SK-N-SH treated with all-trans-retinoic acid at 6 μM for 48 hours (cell line): Measurements from ENCODE around the gene ITK.

Experiments used
- ATAC-seq: fragments of 200-7000 bp; cut with Tn5 transposase; 3 replicates; pipeline ENCODE4 v1.9.1; 2020; ENCODE audit warnings: mild to moderate bottlenecking, moderate library complexity
- ARNTL ChIP-seq: fragments of 450-650 bp; formaldehyde crosslinking; IDR thresholded peaks from 2 replicates; pipeline ENCODE4 v1.5.0; 2020; ENCODE audit warnings: low read depth, mild to moderate bottlenecking, moderate library complexity, borderline replicate concordance
- BACH2 ChIP-seq: fragments of 250-450 bp; sonication (Bioruptor Pico); IDR thresholded peaks from 2 replicates; pipeline ENCODE4 v1.9.0; 2021; ENCODE audit warnings: mild to moderate bottlenecking, borderline replicate concordance
- CSDC2 ChIP-seq: fragments of 250-450 bp; sonication (Bioruptor Pico); IDR thresholded peaks from 2 replicates; pipeline ENCODE4 v1.5.0; 2020; ENCODE audit warnings: mild to moderate bottlenecking, moderate library complexity
- ESRRG ChIP-seq: fragments of 250-450 bp; sonication (Bioruptor Pico); IDR thresholded peaks from 2 replicates; pipeline ENCODE4 v1.6.1; 2021; ENCODE audit warnings: mild to moderate bottlenecking
- GLIS3 ChIP-seq: fragments of 250-450 bp; sonication (Bioruptor Pico); IDR thresholded peaks from 2 replicates; pipeline ENCODE4 v1.5.0; 2020; ENCODE audit warnings: mild to moderate bottlenecking, moderate library complexity
- ISL1 ChIP-seq: fragments of 250-450 bp; sonication (Bioruptor Pico); IDR thresholded peaks from 2 replicates; pipeline ENCODE4 v2.1.2; 2022; ENCODE audit warnings: mild to moderate bottlenecking, moderate library complexity
- OSR1 ChIP-seq: fragments of 250-450 bp; sonication (Bioruptor Pico); IDR thresholded peaks from 2 replicates; pipeline ENCODE4 v1.8.0; 2022; ENCODE audit warnings: moderate library complexity, mild to moderate bottlenecking, inconsistent platforms
- PPARA ChIP-seq: fragments of 250-450 bp; sonication (Bioruptor Pico); IDR thresholded peaks from 2 replicates; pipeline ENCODE4 v1.5.0; 2020; ENCODE audit warnings: mild to moderate bottlenecking, borderline replicate concordance
- RARB ChIP-seq: fragments of 250-450 bp; sonication (Bioruptor Pico); IDR thresholded peaks from 2 replicates; pipeline ENCODE4 v1.8.0; 2021; ENCODE audit warnings: mild to moderate bottlenecking, moderate library complexity
- SNAI2 ChIP-seq: fragments of 250-450 bp; sonication (Bioruptor Pico); IDR thresholded peaks from 2 replicates; pipeline ENCODE4 v1.5.0; 2020; ENCODE audit warnings: mild to moderate bottlenecking, moderate library complexity
- TCF4 ChIP-seq: fragments of 250-450 bp; sonication (Bioruptor Pico); IDR thresholded peaks from 2 replicates; pipeline ENCODE4 v1.8.0; 2021; ENCODE audit warnings: mild to moderate bottlenecking, moderate library complexity, borderline replicate concordance
- TOX ChIP-seq: fragments of 250-450 bp; sonication (Bioruptor Pico); IDR thresholded peaks from 2 replicates; pipeline ENCODE4 v1.8.0; 2021; ENCODE audit warnings: mild to moderate bottlenecking, moderate library complexity, borderline replicate concordance
- ZC3H10 ChIP-seq: fragments of 250-450 bp; sonication (Bioruptor Pico); IDR thresholded peaks from 2 replicates; pipeline ENCODE4 v1.5.1; 2021; ENCODE audit warnings: mild to moderate bottlenecking, moderate library complexity
- ZFP3 ChIP-seq: fragments of 250-450 bp; sonication (Bioruptor Pico); IDR thresholded peaks from 2 replicates; pipeline ENCODE4 v1.5.0; 2020; ENCODE audit warnings: mild to moderate bottlenecking, moderate library complexity
- ZFP30 ChIP-seq: fragments of 450-650 bp; formaldehyde crosslinking; IDR thresholded peaks from 2 replicates; pipeline ENCODE4 v1.5.0; 2022; ENCODE audit warnings: mild to moderate bottlenecking, moderate library complexity
- ZNF565 ChIP-seq: fragments of 450-650 bp; formaldehyde crosslinking; conservative IDR thresholded peaks from 2 replicates; pipeline ENCODE4 v1.5.0; 2020; ENCODE audit warnings: low read depth, mild to moderate bottlenecking, moderate library complexity
- ZNF70 ChIP-seq: fragments of 450-650 bp; formaldehyde crosslinking; IDR thresholded peaks from 2 replicates; pipeline ENCODE4 v1.5.0; 2020; ENCODE audit warnings: mild to moderate bottlenecking, moderate library complexity
- ZNF8 ChIP-seq: fragments of 450-650 bp; formaldehyde crosslinking; IDR thresholded peaks from 2 replicates; pipeline ENCODE4 v1.5.0; 2020; ENCODE audit warnings: mild to moderate bottlenecking, moderate library complexity
- TF ChIP-seq, protein P1 (sequence below): fragments of 250-450 bp; sonication (Bioruptor Pico); IDR thresholded peaks from 2 replicates; pipeline ENCODE4 v1.5.1; 2020; ENCODE audit warnings: low read depth, mild to moderate bottlenecking, moderate library complexity
- TF ChIP-seq, protein P2 (sequence below): fragments of 250-450 bp; sonication (Bioruptor Pico); IDR thresholded peaks from 2 replicates; pipeline ENCODE4 v1.8.0; 2020; ENCODE audit warnings: mild to moderate bottlenecking, moderate library complexity, borderline replicate concordance
- TF ChIP-seq, protein P3 (sequence below): fragments of 250-450 bp; sonication (Bioruptor Pico); IDR thresholded peaks from 2 replicates; pipeline ENCODE4 v1.8.0; 2021; ENCODE audit warnings: low read depth, mild to moderate bottlenecking, moderate library complexity, borderline replicate concordance
- TF ChIP-seq, protein P4 (sequence below): fragments of 250-450 bp; sonication (Bioruptor Pico); IDR thresholded peaks from 2 replicates; pipeline ENCODE4 v1.5.1; 2021; ENCODE audit warnings: mild to moderate bottlenecking, moderate library complexity
- TF ChIP-seq, protein P5 (sequence below): fragments of 250-450 bp; sonication (Bioruptor Pico); IDR thresholded peaks from 2 replicates; pipeline ENCODE4 v1.5.0; 2020; ENCODE audit warnings: mild to moderate bottlenecking, moderate library complexity

The ITK gene

DNA sequence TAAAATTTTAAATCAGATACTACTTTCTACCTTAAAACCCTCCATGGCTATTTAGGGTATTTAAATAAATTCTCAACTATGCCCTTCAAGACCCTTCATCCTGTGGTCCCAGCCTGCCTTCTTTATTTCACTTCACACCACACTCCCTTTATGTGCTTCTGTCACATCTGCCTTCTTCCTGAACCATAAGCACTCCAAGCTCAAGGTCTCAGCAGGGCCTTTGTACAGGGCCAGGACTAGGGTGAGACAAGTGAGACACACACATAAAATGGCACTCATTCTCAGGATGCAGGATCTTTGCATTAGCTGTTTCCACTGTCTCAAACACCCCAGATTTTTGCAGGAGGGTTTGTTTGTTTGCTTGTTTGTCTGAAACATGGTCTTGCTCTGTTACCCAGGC, 7.6 kb downstream of the ITK start:
- TF ChIP-seq PPARA (CRISPR knock-in tag) (no peak), TOX (CRISPR knock-in tag) (no peak), ZNF8 (CRISPR knock-in tag) (no peak), ARNTL (CRISPR knock-in tag) (no peak), ZNF70 (CRISPR knock-in tag) (no peak)
- TF ChIP-seq, protein P1, sequence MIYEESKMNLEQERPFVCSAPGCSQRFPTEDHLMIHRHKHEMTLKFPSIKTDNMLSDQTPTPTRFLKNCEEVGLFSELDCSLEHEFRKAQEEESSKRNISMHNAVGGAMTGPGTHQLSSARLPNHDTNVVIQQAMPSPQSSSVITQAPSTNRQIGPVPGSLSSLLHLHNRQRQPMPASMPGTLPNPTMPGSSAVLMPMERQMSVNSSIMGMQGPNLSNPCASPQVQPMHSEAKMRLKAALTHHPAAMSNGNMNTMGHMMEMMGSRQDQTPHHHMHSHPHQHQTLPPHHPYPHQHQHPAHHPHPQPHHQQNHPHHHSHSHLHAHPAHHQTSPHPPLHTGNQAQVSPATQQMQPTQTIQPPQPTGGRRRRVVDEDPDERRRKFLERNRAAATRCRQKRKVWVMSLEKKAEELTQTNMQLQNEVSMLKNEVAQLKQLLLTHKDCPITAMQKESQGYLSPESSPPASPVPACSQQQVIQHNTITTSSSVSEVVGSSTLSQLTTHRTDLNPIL (CRISPR knock-in tag) = no peak
- TF ChIP-seq, protein P2, sequence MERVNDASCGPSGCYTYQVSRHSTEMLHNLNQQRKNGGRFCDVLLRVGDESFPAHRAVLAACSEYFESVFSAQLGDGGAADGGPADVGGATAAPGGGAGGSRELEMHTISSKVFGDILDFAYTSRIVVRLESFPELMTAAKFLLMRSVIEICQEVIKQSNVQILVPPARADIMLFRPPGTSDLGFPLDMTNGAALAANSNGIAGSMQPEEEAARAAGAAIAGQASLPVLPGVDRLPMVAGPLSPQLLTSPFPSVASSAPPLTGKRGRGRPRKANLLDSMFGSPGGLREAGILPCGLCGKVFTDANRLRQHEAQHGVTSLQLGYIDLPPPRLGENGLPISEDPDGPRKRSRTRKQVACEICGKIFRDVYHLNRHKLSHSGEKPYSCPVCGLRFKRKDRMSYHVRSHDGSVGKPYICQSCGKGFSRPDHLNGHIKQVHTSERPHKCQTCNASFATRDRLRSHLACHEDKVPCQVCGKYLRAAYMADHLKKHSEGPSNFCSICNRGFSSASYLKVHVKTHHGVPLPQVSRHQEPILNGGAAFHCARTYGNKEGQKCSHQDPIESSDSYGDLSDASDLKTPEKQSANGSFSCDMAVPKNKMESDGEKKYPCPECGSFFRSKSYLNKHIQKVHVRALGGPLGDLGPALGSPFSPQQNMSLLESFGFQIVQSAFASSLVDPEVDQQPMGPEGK = no peak
- TF ChIP-seq, all 23 proteins: peak for 0
- no peak for ATAC-seq

DNA sequence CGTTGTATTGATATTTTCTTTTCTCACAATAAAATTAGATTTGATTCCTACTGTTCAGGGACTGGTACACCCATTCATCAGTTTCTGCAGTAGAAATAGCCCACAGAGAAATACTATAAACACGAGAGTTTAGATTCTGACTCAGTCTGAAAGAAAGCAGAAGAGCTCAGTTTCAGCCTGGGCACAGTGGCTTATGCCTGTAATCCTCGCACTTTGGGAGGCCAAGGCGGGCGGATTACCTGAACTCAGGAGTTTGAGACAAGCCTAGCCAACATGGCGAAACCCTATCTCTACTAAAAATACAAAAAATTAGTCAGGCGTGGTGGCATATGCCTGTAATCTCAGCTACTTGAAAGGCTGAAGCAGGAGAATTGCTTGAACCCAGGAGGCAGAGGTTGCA, 8.6 kb downstream of the ITK start:
- TF ChIP-seq ISL1 (CRISPR knock-in tag) (no peak), ESRRG (CRISPR knock-in tag) (no peak), ZNF70 (CRISPR knock-in tag) (no peak), BACH2 (CRISPR knock-in tag) (no peak), ZNF8 (CRISPR knock-in tag) (no peak), ZNF565 (CRISPR knock-in tag) (no peak), PPARA (CRISPR knock-in tag) (no peak), OSR1 (CRISPR knock-in tag) (no peak), ZC3H10 (CRISPR knock-in tag) (no peak), ZFP30 (no peak)
- TF ChIP-seq, protein P1 (CRISPR knock-in tag) = no peak
- TF ChIP-seq, protein P3, sequence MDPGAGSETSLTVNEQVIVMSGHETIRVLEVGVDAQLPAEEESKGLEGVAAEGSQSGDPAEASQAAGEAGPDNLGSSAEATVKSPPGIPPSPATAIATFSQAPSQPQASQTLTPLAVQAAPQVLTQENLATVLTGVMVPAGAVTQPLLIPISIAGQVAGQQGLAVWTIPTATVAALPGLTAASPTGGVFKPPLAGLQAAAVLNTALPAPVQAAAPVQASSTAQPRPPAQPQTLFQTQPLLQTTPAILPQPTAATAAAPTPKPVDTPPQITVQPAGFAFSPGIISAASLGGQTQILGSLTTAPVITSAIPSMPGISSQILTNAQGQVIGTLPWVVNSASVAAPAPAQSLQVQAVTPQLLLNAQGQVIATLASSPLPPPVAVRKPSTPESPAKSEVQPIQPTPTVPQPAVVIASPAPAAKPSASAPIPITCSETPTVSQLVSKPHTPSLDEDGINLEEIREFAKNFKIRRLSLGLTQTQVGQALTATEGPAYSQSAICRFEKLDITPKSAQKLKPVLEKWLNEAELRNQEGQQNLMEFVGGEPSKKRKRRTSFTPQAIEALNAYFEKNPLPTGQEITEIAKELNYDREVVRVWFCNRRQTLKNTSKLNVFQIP = no peak
- TF ChIP-seq, protein P4, sequence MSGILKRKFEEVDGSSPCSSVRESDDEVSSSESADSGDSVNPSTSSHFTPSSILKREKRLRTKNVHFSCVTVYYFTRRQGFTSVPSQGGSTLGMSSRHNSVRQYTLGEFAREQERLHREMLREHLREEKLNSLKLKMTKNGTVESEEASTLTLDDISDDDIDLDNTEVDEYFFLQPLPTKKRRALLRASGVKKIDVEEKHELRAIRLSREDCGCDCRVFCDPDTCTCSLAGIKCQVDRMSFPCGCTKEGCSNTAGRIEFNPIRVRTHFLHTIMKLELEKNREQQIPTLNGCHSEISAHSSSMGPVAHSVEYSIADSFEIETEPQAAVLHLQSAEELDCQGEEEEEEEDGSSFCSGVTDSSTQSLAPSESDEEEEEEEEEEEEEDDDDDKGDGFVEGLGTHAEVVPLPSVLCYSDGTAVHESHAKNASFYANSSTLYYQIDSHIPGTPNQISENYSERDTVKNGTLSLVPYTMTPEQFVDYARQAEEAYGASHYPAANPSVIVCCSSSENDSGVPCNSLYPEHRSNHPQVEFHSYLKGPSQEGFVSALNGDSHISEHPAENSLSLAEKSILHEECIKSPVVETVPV (CRISPR knock-in tag) = no peak
- no peak for ATAC-seq

DNA sequence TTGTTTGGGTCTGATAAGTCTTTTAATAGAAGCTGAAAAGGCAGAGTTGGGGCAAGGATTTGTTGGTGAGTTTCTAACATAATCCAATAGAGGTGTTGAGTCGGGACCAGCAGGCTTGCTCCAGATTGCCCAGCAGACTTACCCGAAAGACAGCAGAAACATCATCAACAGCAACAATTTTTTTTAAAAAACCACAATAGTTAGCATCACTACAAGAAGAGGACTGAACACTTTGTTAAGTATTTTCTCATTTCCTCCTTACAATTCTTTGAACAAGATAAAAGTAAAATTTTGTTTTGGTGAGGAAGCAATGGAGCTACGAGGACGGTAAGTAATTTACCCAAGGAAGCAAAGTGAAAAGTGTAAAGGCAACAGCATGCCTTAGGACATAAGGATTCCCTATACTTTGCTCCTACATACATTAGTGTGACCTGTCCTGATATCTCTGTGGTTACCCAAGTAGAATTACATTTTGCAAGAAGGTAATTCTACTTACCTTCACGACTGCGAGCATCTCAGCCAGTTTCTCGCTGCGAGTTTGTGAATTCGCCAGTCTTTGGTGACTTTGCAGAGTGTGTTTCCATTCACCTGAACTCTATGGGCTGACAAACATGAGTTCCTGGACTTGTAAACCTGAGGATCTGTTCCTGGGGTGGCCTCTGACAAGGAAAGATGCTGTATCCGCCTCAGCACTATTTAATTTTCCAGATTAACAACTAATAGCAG, 13.2 kb downstream of the ITK start:
- no peak for TF ChIP-seq ZC3H10 (CRISPR knock-in tag)
- no peak for TF ChIP-seq ZFP3 (CRISPR knock-in tag)
- no peak for TF ChIP-seq ZNF70 (CRISPR knock-in tag)
- no peak for TF ChIP-seq RARB (CRISPR knock-in tag)
- TF ChIP-seq TCF4 (CRISPR knock-in tag) = no peak
- TF ChIP-seq SNAI2 (CRISPR knock-in tag) = no peak
- no peak for TF ChIP-seq ESRRG (CRISPR knock-in tag)
- TF ChIP-seq, protein P1 (CRISPR knock-in tag) = no peak
- no peak for TF ChIP-seq GLIS3
- no peak for TF ChIP-seq CSDC2 (CRISPR knock-in tag)
- TF ChIP-seq, protein P5, sequence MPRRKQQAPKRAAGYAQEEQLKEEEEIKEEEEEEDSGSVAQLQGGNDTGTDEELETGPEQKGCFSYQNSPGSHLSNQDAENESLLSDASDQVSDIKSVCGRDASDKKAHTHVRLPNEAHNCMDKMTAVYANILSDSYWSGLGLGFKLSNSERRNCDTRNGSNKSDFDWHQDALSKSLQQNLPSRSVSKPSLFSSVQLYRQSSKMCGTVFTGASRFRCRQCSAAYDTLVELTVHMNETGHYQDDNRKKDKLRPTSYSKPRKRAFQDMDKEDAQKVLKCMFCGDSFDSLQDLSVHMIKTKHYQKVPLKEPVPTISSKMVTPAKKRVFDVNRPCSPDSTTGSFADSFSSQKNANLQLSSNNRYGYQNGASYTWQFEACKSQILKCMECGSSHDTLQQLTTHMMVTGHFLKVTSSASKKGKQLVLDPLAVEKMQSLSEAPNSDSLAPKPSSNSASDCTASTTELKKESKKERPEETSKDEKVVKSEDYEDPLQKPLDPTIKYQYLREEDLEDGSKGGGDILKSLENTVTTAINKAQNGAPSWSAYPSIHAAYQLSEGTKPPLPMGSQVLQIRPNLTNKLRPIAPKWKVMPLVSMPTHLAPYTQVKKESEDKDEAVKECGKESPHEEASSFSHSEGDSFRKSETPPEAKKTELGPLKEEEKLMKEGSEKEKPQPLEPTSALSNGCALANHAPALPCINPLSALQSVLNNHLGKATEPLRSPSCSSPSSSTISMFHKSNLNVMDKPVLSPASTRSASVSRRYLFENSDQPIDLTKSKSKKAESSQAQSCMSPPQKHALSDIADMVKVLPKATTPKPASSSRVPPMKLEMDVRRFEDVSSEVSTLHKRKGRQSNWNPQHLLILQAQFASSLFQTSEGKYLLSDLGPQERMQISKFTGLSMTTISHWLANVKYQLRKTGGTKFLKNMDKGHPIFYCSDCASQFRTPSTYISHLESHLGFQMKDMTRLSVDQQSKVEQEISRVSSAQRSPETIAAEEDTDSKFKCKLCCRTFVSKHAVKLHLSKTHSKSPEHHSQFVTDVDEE (CRISPR knock-in tag) = no peak
- no peak for TF ChIP-seq BACH2 (CRISPR knock-in tag)
- TF ChIP-seq, protein P3 = no peak
- no peak for TF ChIP-seq TOX (CRISPR knock-in tag)
- no peak for TF ChIP-seq ARNTL (CRISPR knock-in tag)
- no peak for ATAC-seq
